Neural progenitor cell (in vitro differentiated cells): ENCODE data around the gene ANKRD12. TPM values are rescaled to one million over a fixed set of nuclear protein-coding genes. Genes with fewer than 3 reads are reported as not detected.

Source experiments
- DNase-seq: peaks from one replicate; pipeline ENCODE4 v3.0.0-alpha.2; 2016; ENCODE audit warnings: low spot score
- H2AFZ ChIP-seq: fragments of 200-600 bp; sonication (generic); replicated peaks from 2 replicates; pipeline ENCODE4 v1.6.1; 2016; ENCODE audit warnings: antibody characterized with exemption
- H3F3A ChIP-seq: fragments of 200-600 bp; sonication (generic); 2 replicates; pipeline ENCODE4 v1.6.1; 2016; ENCODE audit warnings: antibody characterized with exemption, low read depth
- H3K27ac ChIP-seq: fragments of 200-600 bp; sonication (generic); 2 replicates; pipeline ENCODE4 v1.5.1; 2016; ENCODE audit warnings: mild to moderate bottlenecking
- H3K27me3 ChIP-seq: fragments of 200-600 bp; sonication (generic); 2 replicates; pipeline ENCODE4 v1.6.1; 2016; ENCODE audit warnings: mild to moderate bottlenecking, moderate library complexity
- H3K36me3 ChIP-seq: fragments of 200-600 bp; sonication (generic); 2 replicates; pipeline ENCODE4 v1.5.1; 2016
- H3K4me1 ChIP-seq: fragments of 200-600 bp; sonication (generic); 2 replicates; pipeline ENCODE4 v1.6.1; 2016; ENCODE audit warnings: mixed run types
- H3K4me2 ChIP-seq: fragments of 200-600 bp; sonication (generic); 2 replicates; pipeline ENCODE4 v1.6.1; 2016
- H3K4me3 ChIP-seq: fragments of 200-600 bp; sonication (generic); 2 replicates; pipeline ENCODE4 v1.5.1; 2016
- H3K79me2 ChIP-seq: fragments of 200-600 bp; sonication (generic); 2 replicates; pipeline ENCODE4 v1.6.1; 2016; ENCODE audit warnings: low read depth
- H3K9ac ChIP-seq: fragments of 200-600 bp; sonication (generic); 2 replicates; pipeline ENCODE4 v1.6.1; 2016
- H3K9me3 ChIP-seq: fragments of 200-600 bp; sonication (generic); 2 replicates; pipeline ENCODE4 v1.5.1; 2016; ENCODE audit warnings: low read depth
- H4K20me1 ChIP-seq: fragments of 200-600 bp; sonication (generic); 2 replicates; pipeline ENCODE4 v1.6.1; 2016; ENCODE audit warnings: low read depth
- H3K27ac Mint-ChIP-seq: 3 replicates; pipeline ENCODE4 v1.8.0; 2021; ENCODE audit warnings: mixed read lengths
- H3K27me3 Mint-ChIP-seq: 2 replicates; pipeline ENCODE4 v1.8.0; 2022; ENCODE audit warnings: low read depth, mild to moderate bottlenecking, inconsistent platforms, moderate library complexity, mixed read lengths; ENCODE audit not compliant: insufficient read depth
- H3K36me3 Mint-ChIP-seq: 3 replicates; pipeline ENCODE4 v1.8.0; 2021; ENCODE audit warnings: mixed read lengths
- H3K4me1 Mint-ChIP-seq: 3 replicates; pipeline ENCODE4 v1.8.0; 2021; ENCODE audit warnings: mixed read lengths
- H3K4me3 Mint-ChIP-seq: 3 replicates; pipeline ENCODE4 v1.8.0; 2021; ENCODE audit warnings: mild to moderate bottlenecking, moderate library complexity, mixed read lengths
- H3K9me3 Mint-ChIP-seq: 3 replicates; pipeline ENCODE4 v1.8.0; 2020; ENCODE audit warnings: mixed read lengths
- CTCF ChIP-seq: fragments of 200-600 bp; sonication (generic); IDR thresholded peaks from 2 replicates; pipeline ENCODE4 v1.5.1; 2017; ENCODE audit warnings: antibody characterized with exemption, mild to moderate bottlenecking
- EZH2 ChIP-seq: fragments of 200-600 bp; sonication (generic); IDR thresholded peaks from 2 replicates; pipeline ENCODE4 v1.6.1; 2017; ENCODE audit warnings: antibody characterized with exemption, mild to moderate bottlenecking, moderate library complexity
- EZH2phosphoT487 ChIP-seq: fragments of 200-600 bp; sonication (generic); IDR thresholded peaks from 2 replicates; pipeline ENCODE4 v1.6.1; 2017; ENCODE audit warnings: antibody characterized with exemption
- total RNA-seq: library from RNA; depleted of rRNA; stranded (reverse); fragments of >200 nt; gene quantifications from 2 replicates; pipeline ENCODE4 v1.2.3, GENCODE V29; 2015; ENCODE audit warnings: low replicate concordance

The ANKRD12 gene
- total RNA-seq, 1 donor from 2014 or later = 38.2 TPM

GRCh38 chr18:9328776-9329175 lies 192.2 kb downstream of the ANKRD12 start:
- Histone ChIP-seq H3K36me3 (no peaks in the 10 kb centered on the region), H2AFZ (no peak overlapping the region), H3K9ac (no peak overlapping the region), H3F3A (peaks cover 10% of the 10 kb centered on the region), H3K4me3 (no peak overlapping the region), H3K79me2 (no peaks in the 10 kb centered on the region), H3K27me3 (peaks cover 14% of the 10 kb centered on the region), H3K4me1 (no peaks in the 10 kb centered on the region), H4K20me1 (no peaks in the 10 kb centered on the region), H3K4me2 (no peak overlapping the region), H3K9me3 (no peaks in the 10 kb centered on the region), H3K27ac (no peak overlapping the region)
- Mint-ChIP-seq H3K27ac (no peak overlapping the region), H3K36me3 (peaks cover 5% of the 10 kb centered on the region), H3K4me1 (peaks cover 3% of the 10 kb centered on the region), H3K4me3 (no peak overlapping the region), H3K27me3 (peaks cover 5% of the 10 kb centered on the region), H3K9me3 (peaks cover 18% of the 10 kb centered on the region)
- TF ChIP-seq EZH2phosphoT487 = no peak
- no peak for TF ChIP-seq CTCF
- no peak for TF ChIP-seq EZH2
- no peak for DNase-seq

GRCh38 chr18:9329471-9329870 lies 192.9 kb downstream of the ANKRD12 start:
- Histone ChIP-seq H3K9me3 (no peaks in the 10 kb centered on the region), H4K20me1 (no peaks in the 10 kb centered on the region), H3K4me1 (no peaks in the 10 kb centered on the region), H3K4me2 (no peak overlapping the region), H3K36me3 (no peaks in the 10 kb centered on the region), H2AFZ (no peak overlapping the region), H3K27ac (no peak overlapping the region), H3F3A (peaks cover 15% of the 10 kb centered on the region), H3K27me3 (peaks cover 14% of the 10 kb centered on the region), H3K9ac (no peak overlapping the region), H3K79me2 (no peaks in the 10 kb centered on the region), H3K4me3 (no peak overlapping the region)
- Mint-ChIP-seq H3K4me3 (no peak overlapping the region), H3K27ac (no peak overlapping the region), H3K27me3 (peaks cover 5% of the 10 kb centered on the region), H3K36me3 (peaks cover 5% of the 10 kb centered on the region), H3K9me3 (peaks cover 18% of the 10 kb centered on the region), H3K4me1 (peaks cover 7% of the 10 kb centered on the region)
- TF ChIP-seq EZH2 (no peak), CTCF (no peak)
- no peak for DNase-seq

- DNase-seq = peak; percentile 4
- H3K4me1 ChIP-seq = no peaks in the 10 kb centered on the region
- TF ChIP-seq EZH2phosphoT487 (no peak), CTCF (no peak), EZH2 (no peak)
- H2AFZ ChIP-seq = no peak overlapping the region
- no peaks in the 10 kb centered on the region for H4K20me1 ChIP-seq
- H3K36me3 Mint-ChIP-seq = peaks cover 5% of the 10 kb centered on the region
- H3K79me2 ChIP-seq = peaks cover 3% of the 10 kb centered on the region
- H3K4me3 ChIP-seq = no peak overlapping the region
- no peaks in the 10 kb centered on the region for H3K36me3 ChIP-seq
- H3F3A ChIP-seq = peaks cover 15% of the 10 kb centered on the region
- H3K27me3 ChIP-seq = peaks cover 14% of the 10 kb centered on the region
- H3K27ac ChIP-seq = no peak overlapping the region
- H3K9me3 ChIP-seq = no peaks in the 10 kb centered on the region
- peaks cover 18% of the 10 kb centered on the region for H3K9me3 Mint-ChIP-seq
- no peak overlapping the region for H3K9ac ChIP-seq
- H3K4me3 Mint-ChIP-seq = no peak overlapping the region
- peaks cover 10% of the 10 kb centered on the region for H3K4me1 Mint-ChIP-seq
- H3K27ac Mint-ChIP-seq = no peak overlapping the region
- H3K4me2 ChIP-seq = no peak overlapping the region
- H3K27me3 Mint-ChIP-seq = peaks cover 5% of the 10 kb centered on the region
Observed at GRCh38 chr18:9330419-9330818, 193.8 kb downstream of the ANKRD12 start.
